Osteoblast (primary cell): ENCODE results near the gene FCMR. TPM values are rescaled to one million over a fixed set of nuclear protein-coding genes. Genes with fewer than 3 reads are reported as not detected.

Experiments
- DNase-seq: peaks from one replicate; pipeline ENCODE4 v3.0.0; 2011; ENCODE audit warnings: low spot score, mixed read lengths; ENCODE audit not compliant: insufficient read length; ENCODE audit errors: missing footprints
- H2AFZ ChIP-seq: 2 replicates; pipeline ENCODE4 v1.6.0; 2011; ENCODE audit warnings: mild to moderate bottlenecking, low read length
- H3K27ac ChIP-seq: 2 replicates; pipeline ENCODE4 v1.5.1; 2011; ENCODE audit warnings: mild to moderate bottlenecking, low read depth, low read length, moderate library complexity
- H3K27me3 ChIP-seq: 2 replicates; pipeline ENCODE4 v1.6.0; 2012; ENCODE audit warnings: mild to moderate bottlenecking, control low read depth, inconsistent platforms, low read length, moderate library complexity; ENCODE audit not compliant: insufficient read depth
- H3K36me3 ChIP-seq: 2 replicates; pipeline ENCODE4 v1.5.1; 2011; ENCODE audit warnings: mild to moderate bottlenecking, low read length, control low read depth, moderate library complexity; ENCODE audit not compliant: insufficient read depth
- H3K4me1 ChIP-seq: 2 replicates; pipeline ENCODE4 v1.5.1; 2011; ENCODE audit warnings: mild to moderate bottlenecking, low read length, control low read depth, moderate library complexity; ENCODE audit not compliant: insufficient read depth
- H3K4me2 ChIP-seq: 2 replicates; pipeline ENCODE4 v1.6.0; 2011; ENCODE audit warnings: mild to moderate bottlenecking, low read length; ENCODE audit not compliant: insufficient read depth
- H3K4me3 ChIP-seq: fragments of 200-600 bp; sonication (generic); 3 replicates; pipeline ENCODE4 v1.5.1; 2012; ENCODE audit warnings: mild to moderate bottlenecking, low read length, inconsistent platforms; ENCODE audit not compliant: insufficient read depth
- H3K79me2 ChIP-seq: 2 replicates; pipeline ENCODE4 v1.6.0; 2012; ENCODE audit warnings: mild to moderate bottlenecking, low read length, control low read depth, inconsistent platforms; ENCODE audit not compliant: insufficient read depth
- H3K9me3 ChIP-seq: 2 replicates; pipeline ENCODE4 v1.5.1; 2011; ENCODE audit warnings: low read depth, low read length, control low read depth
- H4K20me1 ChIP-seq: 2 replicates; pipeline ENCODE4 v1.6.0; 2012; ENCODE audit warnings: mild to moderate bottlenecking, low read length, control low read depth; ENCODE audit not compliant: insufficient read depth
- total RNA-seq: library from RNA; depleted of rRNA; stranded (reverse); fragments of >200 nt; gene quantifications from 2 replicates; pipeline ENCODE4 v1.2.3, GENCODE V29; 2012
- TF ChIP-seq, protein P1 (sequence below): IDR thresholded peaks from 2 replicates; pipeline ENCODE4 v1.5.1; 2011; ENCODE audit warnings: mild to moderate bottlenecking, low read depth, low read length, moderate library complexity; ENCODE audit errors: extremely low read depth

The FCMR gene
- total RNA-seq, 1 donor, result not detected

DNA sequence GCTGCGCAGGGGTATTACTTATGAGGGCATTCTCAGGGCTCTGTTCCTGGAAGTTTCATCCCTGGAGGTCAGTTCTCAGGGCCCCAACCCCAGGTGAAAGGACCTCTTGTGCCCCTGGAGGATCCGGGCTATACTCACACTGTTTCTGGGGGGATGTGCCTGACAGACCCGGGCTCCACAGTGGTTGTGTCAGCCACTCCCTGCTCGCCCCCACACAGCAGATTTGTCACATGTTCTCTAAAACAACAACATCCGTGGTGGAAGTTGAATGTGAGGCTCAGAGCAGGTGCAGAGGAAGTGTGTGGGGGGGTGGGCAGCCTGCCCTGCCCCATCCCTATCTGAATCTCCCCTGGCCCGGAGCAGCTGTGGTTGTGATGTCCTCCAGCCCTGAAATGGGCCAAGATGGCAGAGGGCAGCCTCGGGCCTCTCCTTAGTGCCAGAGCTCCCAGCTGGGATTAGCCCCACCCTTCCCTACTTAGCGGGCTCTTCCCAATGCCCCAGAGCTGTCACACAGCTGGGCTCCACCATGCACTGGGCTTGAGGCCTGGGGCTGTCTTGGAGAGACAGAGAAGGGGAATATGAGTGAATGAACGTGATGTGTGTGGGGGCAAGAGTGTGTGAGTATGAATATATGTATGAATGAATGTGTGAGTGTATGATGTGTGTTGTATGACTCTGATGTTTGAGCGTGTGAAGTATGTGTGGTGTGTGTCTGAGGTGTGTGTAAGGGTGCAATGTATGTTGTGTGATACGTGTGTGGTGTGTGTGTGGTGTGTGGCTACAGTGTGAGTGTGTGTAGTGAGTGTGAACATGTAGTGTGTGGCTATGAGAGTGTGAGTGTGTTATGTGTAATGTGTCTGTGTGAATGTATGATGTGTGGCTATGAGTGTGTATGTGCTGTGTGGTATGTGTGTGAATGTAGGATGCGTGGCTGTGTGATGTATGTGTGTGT lies 1.5 kb upstream of the FCMR start:
- Histone ChIP-seq H3K27me3 (no peaks in the 10 kb centered on the region), H3K4me2 (no peak overlapping the region), H3K4me3 (no peak overlapping the region), H3K4me1 (no peaks in the 10 kb centered on the region), H3K79me2 (no peaks in the 10 kb centered on the region), H4K20me1 (no peaks in the 10 kb centered on the region), H3K36me3 (no peaks in the 10 kb centered on the region), H3K9me3 (no peaks in the 10 kb centered on the region), H3K27ac (no peak overlapping the region), H2AFZ (no peak overlapping the region)
- TF ChIP-seq, protein P1, sequence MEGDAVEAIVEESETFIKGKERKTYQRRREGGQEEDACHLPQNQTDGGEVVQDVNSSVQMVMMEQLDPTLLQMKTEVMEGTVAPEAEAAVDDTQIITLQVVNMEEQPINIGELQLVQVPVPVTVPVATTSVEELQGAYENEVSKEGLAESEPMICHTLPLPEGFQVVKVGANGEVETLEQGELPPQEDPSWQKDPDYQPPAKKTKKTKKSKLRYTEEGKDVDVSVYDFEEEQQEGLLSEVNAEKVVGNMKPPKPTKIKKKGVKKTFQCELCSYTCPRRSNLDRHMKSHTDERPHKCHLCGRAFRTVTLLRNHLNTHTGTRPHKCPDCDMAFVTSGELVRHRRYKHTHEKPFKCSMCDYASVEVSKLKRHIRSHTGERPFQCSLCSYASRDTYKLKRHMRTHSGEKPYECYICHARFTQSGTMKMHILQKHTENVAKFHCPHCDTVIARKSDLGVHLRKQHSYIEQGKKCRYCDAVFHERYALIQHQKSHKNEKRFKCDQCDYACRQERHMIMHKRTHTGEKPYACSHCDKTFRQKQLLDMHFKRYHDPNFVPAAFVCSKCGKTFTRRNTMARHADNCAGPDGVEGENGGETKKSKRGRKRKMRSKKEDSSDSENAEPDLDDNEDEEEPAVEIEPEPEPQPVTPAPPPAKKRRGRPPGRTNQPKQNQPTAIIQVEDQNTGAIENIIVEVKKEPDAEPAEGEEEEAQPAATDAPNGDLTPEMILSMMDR, result no peak
- DNase-seq, result no peak

DNA sequence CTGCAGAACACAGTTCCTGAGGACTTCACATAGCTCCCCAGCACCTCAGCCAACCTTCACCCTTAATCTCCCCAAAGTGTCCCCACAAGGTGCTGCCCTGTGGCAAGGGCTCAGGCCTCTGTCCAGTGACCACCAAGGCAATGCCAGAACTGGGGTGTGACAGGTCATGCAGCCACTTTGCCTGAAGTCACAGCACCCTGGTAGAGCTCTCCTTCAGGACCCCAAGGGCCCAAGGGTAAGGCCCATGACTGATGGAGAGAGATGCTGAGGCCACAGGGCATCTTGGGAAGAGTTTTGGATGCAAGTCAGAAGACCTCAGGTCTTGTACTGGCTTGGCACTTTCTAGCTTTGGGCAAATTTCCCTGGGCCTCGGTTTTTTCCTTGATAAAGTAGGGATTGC lies 783 bp upstream of the FCMR start:
- H3K4me1 ChIP-seq, result no peaks in the 10 kb centered on the region
- H2AFZ ChIP-seq, result no peak overlapping the region
- peaks cover 4% of the 10 kb centered on the region for H3K27me3 ChIP-seq
- H3K79me2 ChIP-seq, result no peaks in the 10 kb centered on the region
- H3K4me2 ChIP-seq, result no peak overlapping the region
- H3K4me3 ChIP-seq, result no peak overlapping the region
- no peaks in the 10 kb centered on the region for H3K36me3 ChIP-seq
- H3K9me3 ChIP-seq, result no peaks in the 10 kb centered on the region
- no peak overlapping the region for H3K27ac ChIP-seq
- DNase-seq, result no peak
- TF ChIP-seq, protein P1, result no peak
- H4K20me1 ChIP-seq, result no peaks in the 10 kb centered on the region

DNA sequence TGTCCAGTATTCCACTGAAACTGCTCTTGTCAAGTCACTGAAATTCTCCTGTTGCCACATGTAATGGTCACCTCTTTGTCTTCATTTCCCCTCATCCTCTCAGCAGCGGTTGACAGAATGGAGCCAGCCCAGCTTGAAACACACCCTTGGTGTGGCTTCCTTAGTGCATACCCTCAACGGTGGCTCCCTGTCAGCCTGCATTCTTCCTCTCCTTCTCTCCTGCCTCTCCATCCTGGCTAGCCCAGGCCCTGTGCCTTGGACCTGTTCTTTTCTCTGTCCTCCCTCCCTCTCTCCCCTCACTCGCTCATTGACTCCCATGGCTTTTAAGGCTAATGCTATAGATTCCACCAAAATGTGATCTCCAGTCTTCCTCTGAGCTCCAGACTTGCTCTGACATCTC lies 3.7 kb downstream of the FCMR start:
- no peak for DNase-seq
- Histone ChIP-seq H2AFZ (no peak overlapping the region), H3K36me3 (no peaks in the 10 kb centered on the region), H3K4me3 (no peak overlapping the region), H3K9me3 (no peaks in the 10 kb centered on the region), H3K4me1 (no peaks in the 10 kb centered on the region), H3K27me3 (peaks cover 31% of the 10 kb centered on the region), H3K27ac (no peak overlapping the region), H3K79me2 (no peaks in the 10 kb centered on the region), H4K20me1 (no peaks in the 10 kb centered on the region), H3K4me2 (no peak overlapping the region)
- TF ChIP-seq, protein P1, result no peak

DNA sequence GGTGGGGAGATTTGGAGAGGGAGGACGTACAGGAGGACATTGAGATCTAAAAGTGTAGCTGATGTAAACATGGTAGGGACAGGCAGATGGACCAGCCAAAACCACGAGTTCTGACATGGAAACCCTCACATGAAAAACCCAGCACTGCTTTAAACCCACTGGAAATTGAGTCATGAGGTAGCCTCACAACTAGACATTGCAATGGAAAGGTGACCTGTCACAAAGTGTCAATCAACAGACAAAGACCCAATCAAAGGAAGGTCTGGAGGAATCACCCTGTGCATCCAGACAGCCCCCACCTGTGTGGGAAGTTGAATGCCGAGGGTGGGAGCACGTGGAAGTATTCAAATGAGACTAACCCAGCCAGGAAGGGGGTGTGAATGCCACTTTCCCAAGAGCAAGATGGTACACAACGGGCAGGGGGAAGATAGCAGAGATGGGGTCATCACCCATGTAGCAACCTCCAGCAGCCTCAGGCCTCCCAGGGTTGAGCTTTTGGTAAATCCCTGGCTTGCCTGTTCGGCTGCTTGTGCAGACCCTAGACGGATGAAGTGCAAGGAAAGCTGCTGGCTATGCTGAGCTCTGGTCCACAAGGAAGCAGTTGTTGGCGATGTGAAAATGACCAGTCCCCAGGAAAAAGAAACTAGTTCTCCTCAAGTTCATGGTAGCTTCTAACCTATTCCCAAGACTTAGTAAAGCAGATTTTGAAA lies 5.6 kb downstream of the FCMR start:
- no peak overlapping the region for H2AFZ ChIP-seq
- peaks cover 36% of the 10 kb centered on the region for H3K27me3 ChIP-seq
- TF ChIP-seq, protein P1, result no peak
- H3K79me2 ChIP-seq, result no peaks in the 10 kb centered on the region
- no peaks in the 10 kb centered on the region for H3K36me3 ChIP-seq
- H4K20me1 ChIP-seq, result no peaks in the 10 kb centered on the region
- DNase-seq, result no peak
- H3K9me3 ChIP-seq, result no peaks in the 10 kb centered on the region
- H3K4me1 ChIP-seq, result no peaks in the 10 kb centered on the region
- no peak overlapping the region for H3K27ac ChIP-seq
- no peak overlapping the region for H3K4me3 ChIP-seq
- H3K4me2 ChIP-seq, result no peak overlapping the region
